ENCODE results near the gene ELAPOR2. TPM values are rescaled to one million over a fixed set of nuclear protein-coding genes. Genes with fewer than 3 reads are reported as not detected.
A peak's percentile ranks its signal among the peaks of the same experiment; 100 is the strongest.

Gene ELAPOR2
- total RNA-seq, 6 experiments from 2014 or later: 0.70 to 3.2 (median 1.2) TPM

GRCh38 chr7:87060288-87060537, 759 bp upstream of the ELAPOR2 start:
- intact Hi-C loops (cut with DNase I): no loop called here
- H3K27me3 ChIP-seq: no peaks in the 10 kb centered on the region
- no peaks in the 10 kb centered on the region for H3K36me3 ChIP-seq
- H3K27ac ChIP-seq: no peak overlapping the region
- TF ChIP-seq, protein P1, sequence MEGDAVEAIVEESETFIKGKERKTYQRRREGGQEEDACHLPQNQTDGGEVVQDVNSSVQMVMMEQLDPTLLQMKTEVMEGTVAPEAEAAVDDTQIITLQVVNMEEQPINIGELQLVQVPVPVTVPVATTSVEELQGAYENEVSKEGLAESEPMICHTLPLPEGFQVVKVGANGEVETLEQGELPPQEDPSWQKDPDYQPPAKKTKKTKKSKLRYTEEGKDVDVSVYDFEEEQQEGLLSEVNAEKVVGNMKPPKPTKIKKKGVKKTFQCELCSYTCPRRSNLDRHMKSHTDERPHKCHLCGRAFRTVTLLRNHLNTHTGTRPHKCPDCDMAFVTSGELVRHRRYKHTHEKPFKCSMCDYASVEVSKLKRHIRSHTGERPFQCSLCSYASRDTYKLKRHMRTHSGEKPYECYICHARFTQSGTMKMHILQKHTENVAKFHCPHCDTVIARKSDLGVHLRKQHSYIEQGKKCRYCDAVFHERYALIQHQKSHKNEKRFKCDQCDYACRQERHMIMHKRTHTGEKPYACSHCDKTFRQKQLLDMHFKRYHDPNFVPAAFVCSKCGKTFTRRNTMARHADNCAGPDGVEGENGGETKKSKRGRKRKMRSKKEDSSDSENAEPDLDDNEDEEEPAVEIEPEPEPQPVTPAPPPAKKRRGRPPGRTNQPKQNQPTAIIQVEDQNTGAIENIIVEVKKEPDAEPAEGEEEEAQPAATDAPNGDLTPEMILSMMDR (IDR thresholded peaks at IDR 0.05): no peak
- no peak for TF ChIP-seq POLR2A (IDR thresholded peaks at IDR 0.05)
- no peak overlapping the region for H3K4me3 ChIP-seq
- ATAC-seq (no peak), DNase-seq (no peak)
- WGBS (ENCODE audit: insufficient coverage, low coverage, low lambda C conversion rate, missing lambda C conversion rate): 71% methylated on average over 2 of the region's 2 CpGs
- no peaks in the 10 kb centered on the region for H3K9me3 ChIP-seq
- peaks cover 0 to 5% (median 0%) of the 10 kb centered on the region in 4 donors for H3K4me1 ChIP-seq

DNA sequence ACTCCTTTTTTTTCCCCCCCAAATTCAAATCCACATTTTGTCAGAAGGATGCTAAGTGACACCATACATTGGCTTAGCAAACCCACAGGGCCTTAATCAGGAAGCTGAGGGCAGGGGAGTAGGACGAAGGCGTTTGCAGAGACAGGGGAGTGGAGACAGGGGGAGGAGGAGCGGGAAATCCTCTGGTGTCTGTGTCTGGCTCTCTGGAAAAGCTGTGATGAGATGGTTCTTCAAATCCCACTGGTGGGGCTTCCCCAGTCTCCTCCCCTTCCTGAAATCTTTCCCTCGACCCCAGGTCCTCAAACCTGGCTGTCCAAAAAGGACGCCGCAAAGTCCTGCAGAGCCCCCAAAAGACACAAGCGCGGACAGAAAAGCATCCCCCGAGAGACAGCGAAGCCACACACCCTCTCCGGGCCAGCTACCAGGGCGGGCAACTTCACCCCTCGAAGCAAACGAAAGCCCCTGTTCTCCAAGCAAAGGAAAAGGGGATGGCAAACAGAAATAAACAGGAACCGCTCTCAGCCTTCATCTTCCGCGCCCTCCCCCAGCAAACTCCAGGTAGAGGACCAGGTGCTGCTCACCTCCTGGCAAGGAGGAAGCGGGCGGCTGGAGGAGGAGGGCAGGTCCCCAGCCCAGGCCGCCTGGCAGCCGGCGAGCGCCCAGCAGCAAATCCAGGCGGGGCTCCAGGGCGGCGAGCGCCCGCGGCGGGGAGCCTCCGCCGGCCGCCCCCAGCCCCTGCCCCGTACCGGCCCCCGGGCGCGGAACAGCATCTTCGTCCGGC, 520 bp downstream of the ELAPOR2 start:
- intact Hi-C loops (cut with DNase I): no loop called here
- Histone ChIP-seq H3K36me3 (no peaks in the 10 kb centered on the region), H3K9me3 (no peaks in the 10 kb centered on the region), H3K27me3 (no peaks in the 10 kb centered on the region), H3K4me3 (peak overlapping the region; percentile 21 to 54 (median 23)), H3K4me1 (peaks cover 0 to 5% (median 0%) of the 10 kb centered on the region in 4 donors), H3K27ac (no peak overlapping the region)
- TF ChIP-seq, protein P1 (IDR thresholded peaks at IDR 0.05): no peak
- no peak for TF ChIP-seq POLR2A (IDR thresholded peaks at IDR 0.05)
- 5% methylated on average over 25 of the region's 40 CpGs for WGBS (ENCODE audit: insufficient coverage, low coverage, low lambda C conversion rate, missing lambda C conversion rate)
- ATAC-seq (peak in 2 of 4 donors; percentile 38), DNase-seq (peak in 1 of 3 donors; percentile 54)

- Histone ChIP-seq H3K27ac (no peak overlapping the region), H3K4me1 (peaks cover 0 to 5% (median 0%) of the 10 kb centered on the region in 4 donors), H3K9me3 (no peaks in the 10 kb centered on the region), H3K36me3 (no peaks in the 10 kb centered on the region), H3K27me3 (no peaks in the 10 kb centered on the region), H3K4me3 (no peak overlapping the region)
- 76% methylated on average over 2 of the region's 2 CpGs for WGBS (ENCODE audit: insufficient coverage, low coverage, low lambda C conversion rate, missing lambda C conversion rate)
- DNase-seq (no peak), ATAC-seq (no peak)
- intact Hi-C loops (cut with DNase I): no loop called here
- TF ChIP-seq POLR2A (IDR thresholded peaks at IDR 0.05): no peak
- TF ChIP-seq, protein P1 (IDR thresholded peaks at IDR 0.05): no peak
Observed at GRCh38 chr7:87057210-87057609, 2.2 kb downstream of the ELAPOR2 start.

DNA sequence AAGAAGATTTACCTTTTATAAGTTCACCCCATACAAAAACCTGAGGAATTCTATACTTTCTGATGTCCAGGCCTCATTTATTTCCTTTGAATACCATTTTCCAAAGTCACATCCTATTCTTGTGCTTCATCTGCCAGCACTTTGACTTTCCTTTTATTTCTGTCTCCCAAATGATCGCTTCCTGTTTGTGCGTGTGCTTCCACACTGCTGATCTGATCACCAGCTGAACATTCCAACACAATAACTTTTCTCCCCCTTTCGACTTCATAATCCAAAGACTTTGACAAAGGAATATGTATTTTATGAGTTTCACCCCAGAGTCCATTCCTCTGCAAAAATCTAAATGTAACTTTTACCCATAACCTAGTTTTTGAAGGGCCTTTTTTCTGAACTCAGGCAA, 3.1 kb downstream of the ELAPOR2 start:
- H3K4me3 ChIP-seq: no peak overlapping the region
- TF ChIP-seq POLR2A (IDR thresholded peaks at IDR 0.05): no peak
- TF ChIP-seq, protein P1 (IDR thresholded peaks at IDR 0.05): no peak
- intact Hi-C loops (cut with DNase I): no loop called here
- no peak for DNase-seq
- peaks cover 0 to 5% (median 0%) of the 10 kb centered on the region in 4 donors for H3K4me1 ChIP-seq
- no peak overlapping the region for H3K27ac ChIP-seq
- H3K27me3 ChIP-seq: no peaks in the 10 kb centered on the region
- no peaks in the 10 kb centered on the region for H3K9me3 ChIP-seq
- no peak for ATAC-seq
- 63% methylated on average over 3 of the region's 3 CpGs for WGBS (ENCODE audit: insufficient coverage, low coverage, low lambda C conversion rate, missing lambda C conversion rate)
- H3K36me3 ChIP-seq: no peaks in the 10 kb centered on the region
